ENCODE measurements around the gene ZBTB17.

The ZBTB17 gene

DNA sequence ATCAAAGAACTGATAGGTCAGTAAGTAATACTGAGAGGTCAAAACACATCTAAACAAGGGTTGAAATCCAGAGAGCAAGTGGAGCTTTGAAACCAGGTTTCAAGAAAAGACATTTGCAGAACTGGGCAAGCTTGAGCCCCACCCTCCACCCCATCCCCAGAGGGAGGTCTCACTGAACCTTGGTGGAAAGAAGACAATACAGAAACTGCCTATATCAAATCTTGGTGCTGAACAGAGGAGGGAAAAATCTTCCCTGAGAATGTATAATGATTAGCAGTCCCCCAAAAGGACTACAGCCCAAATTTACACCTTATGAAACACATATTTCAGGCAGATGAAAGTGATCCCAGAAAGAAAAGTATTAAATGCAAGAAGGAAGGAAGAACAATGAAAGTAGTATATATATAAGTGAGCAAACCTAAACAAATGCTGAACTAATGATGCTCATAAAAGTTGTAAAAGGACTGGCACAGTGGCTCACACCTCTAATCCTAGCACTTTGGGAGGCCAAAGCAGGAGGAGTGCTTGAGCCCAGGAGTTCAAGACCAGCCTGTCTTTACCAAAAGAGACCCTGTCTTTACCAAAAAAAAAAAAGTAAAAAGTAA lies 12.4 kb downstream of the ZBTB17 start:
- H3K9me3 ChIP-seq (ENCODE audit: control insufficient read depth, low read length): no peaks in the 10 kb centered on the region
- H3K4me3 ChIP-seq (ENCODE audit: low read depth, low read length): no peak overlapping the region
- TF ChIP-seq, protein P1, sequence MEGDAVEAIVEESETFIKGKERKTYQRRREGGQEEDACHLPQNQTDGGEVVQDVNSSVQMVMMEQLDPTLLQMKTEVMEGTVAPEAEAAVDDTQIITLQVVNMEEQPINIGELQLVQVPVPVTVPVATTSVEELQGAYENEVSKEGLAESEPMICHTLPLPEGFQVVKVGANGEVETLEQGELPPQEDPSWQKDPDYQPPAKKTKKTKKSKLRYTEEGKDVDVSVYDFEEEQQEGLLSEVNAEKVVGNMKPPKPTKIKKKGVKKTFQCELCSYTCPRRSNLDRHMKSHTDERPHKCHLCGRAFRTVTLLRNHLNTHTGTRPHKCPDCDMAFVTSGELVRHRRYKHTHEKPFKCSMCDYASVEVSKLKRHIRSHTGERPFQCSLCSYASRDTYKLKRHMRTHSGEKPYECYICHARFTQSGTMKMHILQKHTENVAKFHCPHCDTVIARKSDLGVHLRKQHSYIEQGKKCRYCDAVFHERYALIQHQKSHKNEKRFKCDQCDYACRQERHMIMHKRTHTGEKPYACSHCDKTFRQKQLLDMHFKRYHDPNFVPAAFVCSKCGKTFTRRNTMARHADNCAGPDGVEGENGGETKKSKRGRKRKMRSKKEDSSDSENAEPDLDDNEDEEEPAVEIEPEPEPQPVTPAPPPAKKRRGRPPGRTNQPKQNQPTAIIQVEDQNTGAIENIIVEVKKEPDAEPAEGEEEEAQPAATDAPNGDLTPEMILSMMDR (IDR thresholded peaks at IDR 0.05): no peak
- H3K79me2 ChIP-seq: peaks cover 19% of the 10 kb centered on the region
- no peaks in the 10 kb centered on the region for H3K36me3 ChIP-seq (ENCODE audit: control insufficient read depth, insufficient read depth, low read length)
- H3K4me2 ChIP-seq (ENCODE audit: low read length): no peak overlapping the region
- peaks cover 3% of the 10 kb centered on the region for H3K4me1 ChIP-seq
- H2AFZ ChIP-seq: no peak overlapping the region
- H3K9ac ChIP-seq: no peak overlapping the region
- H3K27ac ChIP-seq: no peak overlapping the region
- H3K27me3 ChIP-seq (ENCODE audit: control insufficient read depth, insufficient read depth, low read length): no peaks in the 10 kb centered on the region

DNA sequence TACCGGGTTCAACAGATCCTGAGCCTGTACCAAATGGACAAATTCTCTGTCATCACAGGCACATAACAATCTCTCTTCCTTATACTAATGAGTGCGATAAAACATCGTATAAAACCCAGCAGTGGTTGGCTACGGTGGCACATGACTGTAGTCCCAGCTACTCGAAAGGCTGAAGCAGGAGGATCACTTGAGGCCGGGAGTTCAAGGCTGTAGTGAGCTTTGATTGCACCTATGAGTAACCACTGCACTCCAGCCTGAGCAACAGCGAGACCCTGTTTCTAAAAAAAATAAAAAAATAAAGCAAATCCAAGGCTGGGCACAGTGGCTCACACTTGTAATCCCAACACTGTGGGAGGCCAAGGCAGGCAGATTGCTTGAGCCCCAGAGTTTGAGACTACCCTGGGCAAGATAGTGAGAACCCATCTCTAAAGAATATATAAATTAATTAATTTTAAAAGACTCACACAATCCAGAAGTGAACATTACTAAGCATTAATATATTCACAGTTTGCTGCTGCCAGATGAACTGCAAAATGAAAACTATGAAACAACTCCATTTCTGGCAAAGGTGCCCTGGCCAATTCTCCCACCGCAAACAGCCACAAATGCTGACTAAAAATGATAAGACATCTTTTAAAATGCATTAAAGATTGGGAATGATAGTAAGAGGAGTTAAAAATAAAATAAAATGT lies 13.1 kb downstream of the ZBTB17 start:
- no peak overlapping the region for H3K9ac ChIP-seq
- H3K79me2 ChIP-seq: peaks cover 15% of the 10 kb centered on the region
- peaks cover 7% of the 10 kb centered on the region for H3K4me1 ChIP-seq
- H3K4me3 ChIP-seq (ENCODE audit: low read depth, low read length): no peak overlapping the region
- H3K27me3 ChIP-seq (ENCODE audit: control insufficient read depth, insufficient read depth, low read length): no peaks in the 10 kb centered on the region
- TF ChIP-seq, protein P1 (IDR thresholded peaks at IDR 0.05): no peak
- H3K9me3 ChIP-seq (ENCODE audit: control insufficient read depth, low read length): no peaks in the 10 kb centered on the region
- H3K36me3 ChIP-seq (ENCODE audit: control insufficient read depth, insufficient read depth, low read length): no peaks in the 10 kb centered on the region
- H3K27ac ChIP-seq: no peak overlapping the region
- no peak overlapping the region for H2AFZ ChIP-seq
- no peak overlapping the region for H3K4me2 ChIP-seq (ENCODE audit: low read length)

DNA sequence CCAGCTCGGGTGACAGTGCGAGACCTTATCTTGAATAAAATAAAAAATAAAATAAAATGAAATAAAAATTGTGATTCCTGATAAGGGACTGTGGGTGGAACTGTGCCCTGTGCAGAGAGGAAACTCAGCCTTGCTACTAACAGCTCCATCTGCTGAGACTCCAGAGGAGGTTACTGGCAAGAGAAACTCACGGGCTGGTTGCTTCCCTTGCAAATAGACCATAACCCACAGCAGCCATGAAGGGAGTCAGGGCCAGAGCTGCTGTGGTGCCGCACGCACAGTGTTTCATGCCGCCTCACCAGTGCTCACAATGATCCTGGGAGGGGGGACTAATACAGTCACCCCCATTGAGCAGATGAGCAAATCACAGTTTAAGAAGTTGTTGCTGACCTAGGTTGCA lies 13.7 kb downstream of the ZBTB17 start:
- Histone ChIP-seq H2AFZ (no peak overlapping the region), H3K36me3 (ENCODE audit: control insufficient read depth, insufficient read depth, low read length) (no peaks in the 10 kb centered on the region), H3K79me2 (peaks cover 15% of the 10 kb centered on the region), H3K4me3 (ENCODE audit: low read depth, low read length) (no peak overlapping the region), H3K27me3 (ENCODE audit: control insufficient read depth, insufficient read depth, low read length) (no peaks in the 10 kb centered on the region), H3K9me3 (ENCODE audit: control insufficient read depth, low read length) (no peaks in the 10 kb centered on the region), H3K4me2 (ENCODE audit: low read length) (no peak overlapping the region), H3K9ac (no peak overlapping the region), H3K4me1 (peaks cover 9% of the 10 kb centered on the region), H3K27ac (no peak overlapping the region)
- TF ChIP-seq, protein P1 (IDR thresholded peaks at IDR 0.05): no peak

DNA sequence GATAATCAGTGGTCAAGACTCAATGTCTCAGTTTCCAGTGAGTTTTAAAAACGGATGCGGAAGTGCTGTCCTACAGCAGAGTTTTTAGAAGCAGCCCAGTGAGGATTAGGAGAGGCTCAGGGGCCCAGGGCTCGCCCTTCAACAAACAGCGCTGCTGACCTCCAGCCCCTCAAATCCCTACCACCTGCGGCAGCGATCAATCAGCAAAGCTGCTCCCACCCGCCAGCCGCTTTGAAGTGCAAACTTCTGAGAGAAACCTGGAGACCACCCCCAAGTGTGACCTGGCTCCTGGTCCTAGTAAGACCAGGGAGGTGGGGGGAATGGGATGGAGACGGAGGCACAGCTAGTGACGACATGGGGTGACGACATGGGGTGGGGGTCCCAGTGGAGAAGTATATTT lies 14.4 kb downstream of the ZBTB17 start:
- no peaks in the 10 kb centered on the region for H3K36me3 ChIP-seq (ENCODE audit: control insufficient read depth, insufficient read depth, low read length)

More for the DNA sequence above, 14.4 kb downstream of the ZBTB17 start:
- Histone ChIP-seq H3K4me3 (ENCODE audit: low read depth, low read length) (no peak overlapping the region), H3K4me2 (ENCODE audit: low read length) (no peak overlapping the region), H3K4me1 (peaks cover 9% of the 10 kb centered on the region), H2AFZ (no peak overlapping the region), H3K27ac (no peak overlapping the region), H3K9ac (no peak overlapping the region), H3K79me2 (peaks cover 15% of the 10 kb centered on the region), H3K27me3 (ENCODE audit: control insufficient read depth, insufficient read depth, low read length) (no peaks in the 10 kb centered on the region), H3K9me3 (ENCODE audit: control insufficient read depth, low read length) (no peaks in the 10 kb centered on the region)
- TF ChIP-seq, protein P1 (IDR thresholded peaks at IDR 0.05): no peak

Measured in parathyroid adenoma (tissue), 2 donors.